GM21717 (cell line): ENCODE measurements around the gene TWNK.
"Not testable (repeated sequence)": the region's sequence is repeated elsewhere in the genome, so short reads cannot be mapped to it uniquely, and the experiment has no call there.

Experiments
- ATAC-seq: cut with Tn5 transposase; IDR thresholded peaks from one replicate; pipeline ENCODE4 v1.9.1; 2021; ENCODE audit warnings: mild to moderate bottlenecking, moderate library complexity; ENCODE audit not compliant: unreplicated experiment

TWNK gene

GRCh38 chr10:101029520-101030295, 42.4 kb downstream of the TWNK start:
- no peak for ATAC-seq

- no peak for ATAC-seq
Measured at GRCh38 chr10:101030496-101031127, 43.3 kb downstream of the TWNK start.

DNA sequence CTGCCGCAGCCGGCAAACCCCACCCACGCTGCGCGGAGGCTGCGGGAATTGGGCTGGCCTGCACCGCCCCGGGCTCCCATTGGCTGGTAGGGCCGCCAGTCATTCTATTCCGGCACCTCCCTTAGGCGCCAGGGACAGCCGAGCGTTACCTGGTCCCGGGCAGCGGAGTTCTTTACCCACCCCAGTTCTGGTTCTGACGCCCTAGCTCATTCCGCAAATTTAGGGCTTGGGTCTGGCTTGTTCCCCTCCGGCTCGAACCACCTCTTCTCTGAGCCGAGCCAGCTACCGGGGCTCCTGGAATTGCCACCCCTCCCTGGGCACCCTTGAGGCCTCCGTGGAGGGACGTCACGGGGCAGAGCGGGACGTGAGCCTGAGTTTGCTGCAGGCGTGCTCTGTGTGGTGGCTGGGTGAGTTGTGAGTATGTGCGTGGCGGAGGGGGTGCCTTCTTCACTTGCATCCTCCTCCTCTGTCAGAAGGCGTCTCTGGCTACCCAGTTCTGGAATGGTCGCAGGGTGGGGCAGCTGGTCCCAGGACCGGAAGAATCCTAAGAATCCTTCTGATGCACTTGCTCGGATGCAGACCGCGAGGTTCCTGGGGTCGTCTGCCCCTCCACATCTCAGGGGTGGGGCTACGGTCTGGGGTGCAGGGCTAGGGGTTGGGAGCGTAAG, 43.9 kb downstream of the TWNK start, which contains the start of the genes PDZD7 and SFXN3:
Gene PDZD7, minus strand, starts transcription at position 2 of the 668 bp plus-strand sequence. CDS start 910 bp downstream, outside the sequence.
Gene SFXN3, plus strand, starts transcription at position 107 of the 668 bp plus-strand sequence. CDS start 3,461 bp downstream, outside the sequence.
- ATAC-seq: peak; percentile 88

- ATAC-seq: no peak
Measured at GRCh38 chr10:101031796-101032636, 44.7 kb downstream of the TWNK start.

GRCh38 chr10:101032637-101033224, 45.4 kb downstream of the TWNK start:
- no peak for ATAC-seq

- ATAC-seq: no peak
Measured at GRCh38 chr10:101033276-101033675, 45.9 kb downstream of the TWNK start.

DNA sequence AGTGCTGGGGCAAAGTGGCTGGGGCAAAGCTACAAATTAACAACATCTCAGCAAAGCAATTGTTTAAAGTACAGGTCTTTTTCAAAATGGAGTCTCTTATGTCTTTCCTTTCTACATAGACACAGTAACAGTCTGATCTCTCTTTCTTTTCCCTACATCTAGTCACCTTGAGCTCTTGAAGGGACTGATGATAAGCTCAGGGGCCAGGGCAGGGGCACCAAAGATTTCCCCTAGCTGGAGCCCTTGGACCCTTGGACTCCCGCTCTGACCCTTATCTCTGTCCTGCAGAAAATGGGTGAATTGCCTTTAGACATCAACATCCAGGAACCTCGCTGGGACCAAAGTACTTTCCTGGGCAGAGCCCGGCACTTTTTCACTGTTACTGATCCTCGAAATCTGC, 47.1 kb downstream of the TWNK start:
- ATAC-seq: not testable (repeated sequence)

DNA sequence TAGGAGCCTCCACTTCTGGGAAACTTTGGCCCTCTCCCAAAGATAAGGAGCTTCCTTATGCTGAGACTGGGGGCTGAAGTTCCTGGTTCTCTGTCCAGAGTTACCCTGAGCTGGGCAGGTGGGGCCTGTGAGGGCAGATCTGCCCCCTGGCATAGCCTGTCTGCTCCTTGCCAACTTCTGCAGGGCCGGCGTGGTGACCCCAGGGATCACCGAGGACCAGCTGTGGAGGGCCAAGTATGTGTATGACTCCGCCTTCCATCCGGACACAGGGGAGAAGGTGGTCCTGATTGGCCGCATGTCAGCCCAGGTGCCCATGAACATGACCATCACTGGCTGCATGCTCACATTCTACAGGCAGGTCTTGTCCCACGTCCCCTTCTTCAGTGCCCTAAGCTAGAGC, 48.0 kb downstream of the TWNK start:
- no peak for ATAC-seq

- no peak for ATAC-seq
Measured at GRCh38 chr10:101035916-101036702, 48.8 kb downstream of the TWNK start.

DNA sequence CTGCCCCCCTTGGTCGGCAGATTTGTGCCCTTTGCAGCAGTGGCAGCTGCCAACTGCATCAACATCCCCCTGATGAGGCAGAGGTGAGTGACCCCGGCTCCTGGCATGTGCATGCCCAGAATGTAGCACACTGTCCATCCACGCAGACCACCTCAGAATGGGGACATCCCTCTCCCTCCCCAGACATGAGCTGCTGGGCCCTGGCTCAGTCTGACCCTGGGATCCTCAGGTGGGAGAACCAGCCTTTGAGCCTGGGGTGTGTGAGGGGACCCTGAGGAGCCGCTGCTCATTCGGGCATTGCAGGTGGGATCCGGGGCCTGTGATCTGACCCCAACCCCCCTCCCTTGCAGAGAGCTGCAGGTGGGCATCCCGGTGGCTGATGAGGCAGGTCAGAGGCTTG, 49.4 kb downstream of the TWNK start:
- ATAC-seq: no peak

- no peak for ATAC-seq
Measured at GRCh38 chr10:101038484-101038883, 51.1 kb downstream of the TWNK start.

DNA sequence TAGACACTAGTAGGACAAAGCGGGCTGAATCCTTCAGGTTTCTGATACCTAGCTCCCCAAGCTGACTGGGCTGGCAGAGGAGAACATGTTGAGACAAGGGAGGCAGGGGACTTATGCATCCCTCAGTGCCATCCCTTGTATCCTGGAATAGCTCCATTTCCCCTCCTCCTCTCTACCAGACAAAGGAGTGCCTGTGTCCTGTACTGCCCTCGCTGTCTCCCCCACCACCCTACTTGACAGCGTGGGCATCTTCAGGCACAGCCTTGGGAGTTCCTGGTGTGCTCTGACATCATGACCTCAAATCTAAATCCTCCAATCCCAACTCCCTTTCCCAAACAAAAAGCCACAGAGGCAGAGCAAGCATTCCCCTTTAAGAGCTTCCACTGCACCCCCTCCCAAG, 52.7 kb downstream of the TWNK start:
- no peak for ATAC-seq

- ATAC-seq: no peak
Measured at GRCh38 chr10:101040851-101041250, 53.5 kb downstream of the TWNK start.

DNA sequence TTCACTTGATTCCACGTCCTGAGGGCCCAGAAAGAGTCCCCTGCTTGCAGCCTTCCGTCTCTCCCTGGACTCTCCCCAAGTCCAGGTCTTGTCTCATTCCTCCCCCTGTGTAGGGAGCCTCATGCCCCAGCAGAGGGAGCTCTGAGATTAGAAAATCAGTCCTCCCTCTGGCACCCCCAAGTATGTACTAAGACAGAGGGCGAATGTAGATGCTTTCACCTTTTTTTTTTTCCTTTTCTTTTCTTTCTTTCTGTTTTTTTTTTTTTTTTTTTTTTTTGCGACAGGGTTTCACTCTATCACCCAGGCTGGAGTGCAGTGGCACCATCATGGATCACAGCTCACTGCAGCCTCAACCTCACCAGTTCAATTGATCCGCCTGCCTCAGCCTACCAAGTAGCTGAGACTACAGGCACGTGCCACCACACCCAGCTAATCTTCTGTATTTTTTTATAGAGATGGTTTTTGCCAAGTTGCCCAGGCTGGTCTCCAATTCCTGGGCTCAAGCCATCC, 54.0 kb downstream of the TWNK start:
- peak; percentile 46 for ATAC-seq

DNA sequence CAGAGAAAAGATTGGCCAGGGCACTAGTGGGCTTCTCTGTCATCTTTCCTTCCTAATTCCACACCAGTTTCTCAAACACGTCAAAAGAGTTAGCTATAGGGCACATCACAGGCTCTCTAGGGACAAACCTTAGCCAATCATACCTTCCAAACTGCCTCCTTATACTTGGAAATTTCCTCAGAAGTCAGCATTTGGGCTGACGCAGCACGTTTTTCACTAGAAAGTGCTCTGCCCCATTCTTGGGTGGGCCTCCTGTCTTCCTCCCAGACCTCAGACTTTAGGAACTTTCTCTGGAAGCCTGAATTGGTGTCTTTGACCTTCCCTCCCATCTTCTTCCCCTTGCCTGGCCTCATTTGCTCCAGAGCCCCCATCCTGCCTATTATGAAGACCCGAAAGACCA, 54.8 kb downstream of the TWNK start:
- ATAC-seq: no peak

GRCh38 chr10:101042667-101043362, 55.5 kb downstream of the TWNK start:
- peak; percentile 94 for ATAC-seq

DNA sequence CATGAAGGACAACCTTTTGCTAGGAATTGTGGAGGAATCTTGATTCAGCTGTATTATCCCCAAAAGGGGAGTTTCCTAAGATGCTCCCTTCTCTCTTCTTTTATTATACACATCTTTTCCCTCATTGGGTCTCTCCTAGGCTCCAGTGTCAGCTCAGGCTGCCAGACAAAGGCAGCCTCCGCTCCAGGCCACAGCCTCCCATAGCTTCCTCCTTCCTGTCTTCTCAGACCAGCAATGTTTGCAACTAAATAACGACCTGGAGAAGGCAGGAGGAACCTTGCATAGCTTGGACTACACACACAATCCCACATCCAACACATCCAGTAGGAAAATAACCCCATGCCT, 56.0 kb downstream of the TWNK start:
- no peak for ATAC-seq
